Mononuclear cell (primary cell): ENCODE data around the gene ANKRD33B. TPM values are rescaled to one million over a fixed set of nuclear protein-coding genes. Genes with fewer than 3 reads are reported as not detected.

Experiments used
- H3K27me3 ChIP-seq: 2 replicates; pipeline ENCODE4 v1.6.0; 2011; ENCODE audit warnings: low read length, control low read depth; ENCODE audit not compliant: insufficient read depth
- H3K4me1 ChIP-seq: 2 replicates; pipeline ENCODE4 v1.5.1; 2011; ENCODE audit warnings: mild to moderate bottlenecking, low read length, control low read depth; ENCODE audit not compliant: insufficient read depth
- H3K4me3 ChIP-seq: 2 replicates; pipeline ENCODE4 v1.5.1; 2011; ENCODE audit warnings: mild to moderate bottlenecking, low read length, moderate library complexity
- H3K9me3 ChIP-seq: 2 replicates; pipeline ENCODE4 v1.5.1; 2011; ENCODE audit warnings: low read depth, mild to moderate bottlenecking, control low read depth, low read length
- total RNA-seq: library from RNA; depleted of rRNA; stranded (reverse); fragments of >200 nt; gene quantifications from one replicate; pipeline ENCODE4 v1.2.3, GENCODE V29; 2012

The ANKRD33B gene
- total RNA-seq, 1 donor: 2.7 TPM

- Histone ChIP-seq H3K4me3 (no peak overlapping the region), H3K9me3 (no peaks in the 10 kb centered on the region), H3K27me3 (no peaks in the 10 kb centered on the region), H3K4me1 (no peaks in the 10 kb centered on the region)
These were observed 124.8 kb downstream of the ANKRD33B start for GRCh38 chr5:10688651-10689171.

- Histone ChIP-seq H3K4me3 (no peak overlapping the region), H3K9me3 (no peaks in the 10 kb centered on the region), H3K4me1 (no peaks in the 10 kb centered on the region), H3K27me3 (no peaks in the 10 kb centered on the region)
These were observed 125.7 kb downstream of the ANKRD33B start for GRCh38 chr5:10689391-10690081.

- Histone ChIP-seq H3K27me3 (no peaks in the 10 kb centered on the region), H3K9me3 (no peaks in the 10 kb centered on the region), H3K4me1 (peaks cover 8% of the 10 kb centered on the region), H3K4me3 (no peak overlapping the region)
These were observed 126.9 kb downstream of the ANKRD33B start for GRCh38 chr5:10690460-10691440.

GRCh38 chr5:10691826-10692785 is 128.2 kb downstream of the ANKRD33B start:
- Histone ChIP-seq H3K27me3 (no peaks in the 10 kb centered on the region), H3K4me3 (no peak overlapping the region), H3K4me1 (peaks cover 19% of the 10 kb centered on the region), H3K9me3 (no peaks in the 10 kb centered on the region)

GRCh38 chr5:10695055-10695649 is 131.3 kb downstream of the ANKRD33B start:
- H3K4me1 ChIP-seq: peaks cover 19% of the 10 kb centered on the region
- H3K27me3 ChIP-seq: no peaks in the 10 kb centered on the region
- no peak overlapping the region for H3K4me3 ChIP-seq
- no peaks in the 10 kb centered on the region for H3K9me3 ChIP-seq

- Histone ChIP-seq H3K27me3 (no peaks in the 10 kb centered on the region), H3K9me3 (no peaks in the 10 kb centered on the region), H3K4me1 (peaks cover 24% of the 10 kb centered on the region), H3K4me3 (no peak overlapping the region)
These were observed 132.1 kb downstream of the ANKRD33B start for GRCh38 chr5:10695759-10696543.

- Histone ChIP-seq H3K4me3 (no peak overlapping the region), H3K27me3 (no peaks in the 10 kb centered on the region), H3K4me1 (peaks cover 27% of the 10 kb centered on the region), H3K9me3 (no peaks in the 10 kb centered on the region)
These were observed 135.5 kb downstream of the ANKRD33B start for GRCh38 chr5:10699281-10699874.

- Histone ChIP-seq H3K4me1 (peaks cover 33% of the 10 kb centered on the region), H3K27me3 (no peaks in the 10 kb centered on the region), H3K4me3 (no peak overlapping the region), H3K9me3 (no peaks in the 10 kb centered on the region)
These were observed 136.1 kb downstream of the ANKRD33B start for GRCh38 chr5:10699987-10700386.

- Histone ChIP-seq H3K9me3 (no peaks in the 10 kb centered on the region), H3K4me1 (peaks cover 33% of the 10 kb centered on the region), H3K4me3 (no peak overlapping the region), H3K27me3 (no peaks in the 10 kb centered on the region)
These were observed 136.6 kb downstream of the ANKRD33B start for GRCh38 chr5:10700516-10700915.

- no peak overlapping the region for H3K4me3 ChIP-seq
- peaks cover 26% of the 10 kb centered on the region for H3K4me1 ChIP-seq
- no peaks in the 10 kb centered on the region for H3K9me3 ChIP-seq
- H3K27me3 ChIP-seq: no peaks in the 10 kb centered on the region
These were observed 137.7 kb downstream of the ANKRD33B start for GRCh38 chr5:10701567-10702039.

- no peaks in the 10 kb centered on the region for H3K9me3 ChIP-seq
- peaks cover 22% of the 10 kb centered on the region for H3K4me1 ChIP-seq
- H3K27me3 ChIP-seq: no peaks in the 10 kb centered on the region
- H3K4me3 ChIP-seq: no peak overlapping the region
These were observed 138.3 kb downstream of the ANKRD33B start for GRCh38 chr5:10702040-10702629.

GRCh38 chr5:10702911-10703491 is 139.1 kb downstream of the ANKRD33B start:
- H3K27me3 ChIP-seq: no peaks in the 10 kb centered on the region
- H3K9me3 ChIP-seq: no peaks in the 10 kb centered on the region
- H3K4me1 ChIP-seq: peaks cover 22% of the 10 kb centered on the region
- no peak overlapping the region for H3K4me3 ChIP-seq
